ENCODE results near the gene SELP.
"Not testable (repeated sequence)": the region's sequence is repeated elsewhere in the genome, so short reads cannot be mapped to it uniquely, and the experiment has no call there.

Gene SELP

GRCh38 chr1:169630006-169630405 lies at the start of gene SELP:
SELP (minus strand) TSS chr1:169630124; CDS start chr1:169630074, 50 bp downstream.
- H3K9ac ChIP-seq (ENCODE audit: low read depth, low read length): no peak within 1 kb of the TSS
- H3K4me3 ChIP-seq (ENCODE audit: low read depth, low read length): no peak within 1 kb of the TSS
- no peaks in the 10 kb centered on the region for H3K27me3 ChIP-seq (ENCODE audit: control insufficient read depth, insufficient read depth, low read length)
- H3K4me1 ChIP-seq (ENCODE audit: control insufficient read depth, insufficient read depth, low read length): no peaks in the 10 kb centered on the region
- no peak within 1 kb of the TSS for H3K27ac ChIP-seq (ENCODE audit: low read depth, low read length)
- H3K36me3 ChIP-seq (ENCODE audit: control insufficient read depth, insufficient read depth, low read length): no peaks in the 10 kb centered on the region
- peaks cover 2% of the 10 kb centered on the region; the same call in 1 of the 2 replicates for H3K9me3 ChIP-seq (ENCODE audit: control insufficient read depth, insufficient read depth, low read length)

GRCh38 chr1:169679692-169680091 lies 49.8 kb upstream of the SELP start:
- H3K4me3 ChIP-seq (ENCODE audit: low read depth, low read length): no peak overlapping the region
- H3K27ac ChIP-seq (ENCODE audit: low read depth, low read length): no peak overlapping the region
- 0 out of 2 replicates have a peak, but pooled peaks cover 4% of the 10 kb centered on the region for H3K9me3 ChIP-seq (ENCODE audit: control insufficient read depth, insufficient read depth, low read length)
- H3K27me3 ChIP-seq (ENCODE audit: control insufficient read depth, insufficient read depth, low read length): peaks cover 63% of the 10 kb centered on the region
- peaks cover 8% of the 10 kb centered on the region; the same call in 1 of the 2 replicates for H3K4me1 ChIP-seq (ENCODE audit: control insufficient read depth, insufficient read depth, low read length)
- H3K9ac ChIP-seq (ENCODE audit: low read depth, low read length): no peak overlapping the region
- H3K36me3 ChIP-seq (ENCODE audit: control insufficient read depth, insufficient read depth, low read length): no peaks in the 10 kb centered on the region

- Histone ChIP-seq H3K4me1 (ENCODE audit: control insufficient read depth, insufficient read depth, low read length) (peaks cover 8% of the 10 kb centered on the region; the same call in 1 of the 2 replicates), H3K27me3 (ENCODE audit: control insufficient read depth, insufficient read depth, low read length) (peaks cover 27% of the 10 kb centered on the region), H3K9ac (ENCODE audit: low read depth, low read length) (no peak overlapping the region), H3K4me3 (ENCODE audit: low read depth, low read length) (no peak overlapping the region), H3K36me3 (ENCODE audit: control insufficient read depth, insufficient read depth, low read length) (no peaks in the 10 kb centered on the region), H3K27ac (ENCODE audit: low read depth, low read length) (no peak overlapping the region), H3K9me3 (ENCODE audit: control insufficient read depth, insufficient read depth, low read length) (no peaks in the 10 kb centered on the region)
These were observed 46.1 kb upstream of the SELP start for GRCh38 chr1:169676001-169676400.

GRCh38 chr1:169670836-169671235 lies 40.9 kb upstream of the SELP start:
- no peak overlapping the region for H3K27ac ChIP-seq (ENCODE audit: low read depth, low read length)

GRCh38 chr1:169670244-169670643 lies 40.3 kb upstream of the SELP start:
- not testable (repeated sequence) for H3K36me3 ChIP-seq (ENCODE audit: control insufficient read depth, insufficient read depth, low read length); H3K4me1 ChIP-seq (ENCODE audit: control insufficient read depth, insufficient read depth, low read length); H3K27ac ChIP-seq (ENCODE audit: low read depth, low read length); H3K4me3 ChIP-seq (ENCODE audit: low read depth, low read length); H3K9me3 ChIP-seq (ENCODE audit: control insufficient read depth, insufficient read depth, low read length); H3K9ac ChIP-seq (ENCODE audit: low read depth, low read length); H3K27me3 ChIP-seq (ENCODE audit: control insufficient read depth, insufficient read depth, low read length)

More at GRCh38 chr1:169670836-169671235, 40.9 kb upstream of the SELP start:
- H3K36me3 ChIP-seq (ENCODE audit: control insufficient read depth, insufficient read depth, low read length): no peaks in the 10 kb centered on the region
- no peak overlapping the region for H3K4me3 ChIP-seq (ENCODE audit: low read depth, low read length)
- H3K27me3 ChIP-seq (ENCODE audit: control insufficient read depth, insufficient read depth, low read length): no peaks in the 10 kb centered on the region
- H3K9me3 ChIP-seq (ENCODE audit: control insufficient read depth, insufficient read depth, low read length): no peaks in the 10 kb centered on the region
- no peak overlapping the region for H3K9ac ChIP-seq (ENCODE audit: low read depth, low read length)
- peaks cover 3% of the 10 kb centered on the region; the same call in 1 of the 2 replicates for H3K4me1 ChIP-seq (ENCODE audit: control insufficient read depth, insufficient read depth, low read length)

GRCh38 chr1:169667699-169668596 lies 38.0 kb upstream of the SELP start:
- not testable (repeated sequence) for H3K27ac ChIP-seq (ENCODE audit: low read depth, low read length); H3K9ac ChIP-seq (ENCODE audit: low read depth, low read length); H3K9me3 ChIP-seq (ENCODE audit: control insufficient read depth, insufficient read depth, low read length); H3K4me3 ChIP-seq (ENCODE audit: low read depth, low read length); H3K4me1 ChIP-seq (ENCODE audit: control insufficient read depth, insufficient read depth, low read length); H3K36me3 ChIP-seq (ENCODE audit: control insufficient read depth, insufficient read depth, low read length); H3K27me3 ChIP-seq (ENCODE audit: control insufficient read depth, insufficient read depth, low read length)

GRCh38 chr1:169667227-169667639 lies 37.3 kb upstream of the SELP start:
- not testable (repeated sequence) for H3K36me3 ChIP-seq (ENCODE audit: control insufficient read depth, insufficient read depth, low read length); H3K4me1 ChIP-seq (ENCODE audit: control insufficient read depth, insufficient read depth, low read length); H3K9me3 ChIP-seq (ENCODE audit: control insufficient read depth, insufficient read depth, low read length); H3K9ac ChIP-seq (ENCODE audit: low read depth, low read length); H3K27me3 ChIP-seq (ENCODE audit: control insufficient read depth, insufficient read depth, low read length); H3K27ac ChIP-seq (ENCODE audit: low read depth, low read length); H3K4me3 ChIP-seq (ENCODE audit: low read depth, low read length)

GRCh38 chr1:169662680-169663079 lies 32.8 kb upstream of the SELP start:
- not testable (repeated sequence) for H3K4me1 ChIP-seq (ENCODE audit: control insufficient read depth, insufficient read depth, low read length); H3K27ac ChIP-seq (ENCODE audit: low read depth, low read length); H3K9ac ChIP-seq (ENCODE audit: low read depth, low read length); H3K27me3 ChIP-seq (ENCODE audit: control insufficient read depth, insufficient read depth, low read length); H3K36me3 ChIP-seq (ENCODE audit: control insufficient read depth, insufficient read depth, low read length); H3K4me3 ChIP-seq (ENCODE audit: low read depth, low read length); H3K9me3 ChIP-seq (ENCODE audit: control insufficient read depth, insufficient read depth, low read length)

- not testable (repeated sequence) for H3K36me3 ChIP-seq (ENCODE audit: control insufficient read depth, insufficient read depth, low read length); H3K27ac ChIP-seq (ENCODE audit: low read depth, low read length); H3K9ac ChIP-seq (ENCODE audit: low read depth, low read length); H3K27me3 ChIP-seq (ENCODE audit: control insufficient read depth, insufficient read depth, low read length); H3K9me3 ChIP-seq (ENCODE audit: control insufficient read depth, insufficient read depth, low read length); H3K4me1 ChIP-seq (ENCODE audit: control insufficient read depth, insufficient read depth, low read length); H3K4me3 ChIP-seq (ENCODE audit: low read depth, low read length)
These were observed 31.1 kb upstream of the SELP start for GRCh38 chr1:169661066-169661465.

- not testable (repeated sequence) for H3K4me3 ChIP-seq (ENCODE audit: low read depth, low read length); H3K4me1 ChIP-seq (ENCODE audit: control insufficient read depth, insufficient read depth, low read length); H3K9ac ChIP-seq (ENCODE audit: low read depth, low read length); H3K27ac ChIP-seq (ENCODE audit: low read depth, low read length); H3K27me3 ChIP-seq (ENCODE audit: control insufficient read depth, insufficient read depth, low read length); H3K36me3 ChIP-seq (ENCODE audit: control insufficient read depth, insufficient read depth, low read length); H3K9me3 ChIP-seq (ENCODE audit: control insufficient read depth, insufficient read depth, low read length)
These were observed 28.9 kb upstream of the SELP start for GRCh38 chr1:169658777-169659176.

GRCh38 chr1:169653873-169654272 lies 23.9 kb upstream of the SELP start:
- no peaks in the 10 kb centered on the region for H3K36me3 ChIP-seq (ENCODE audit: control insufficient read depth, insufficient read depth, low read length)
- H3K4me1 ChIP-seq (ENCODE audit: control insufficient read depth, insufficient read depth, low read length): no peaks in the 10 kb centered on the region
- H3K27me3 ChIP-seq (ENCODE audit: control insufficient read depth, insufficient read depth, low read length): no peaks in the 10 kb centered on the region
- H3K9ac ChIP-seq (ENCODE audit: low read depth, low read length): no peak overlapping the region
- no peak overlapping the region for H3K27ac ChIP-seq (ENCODE audit: low read depth, low read length)
- H3K9me3 ChIP-seq (ENCODE audit: control insufficient read depth, insufficient read depth, low read length): no peaks in the 10 kb centered on the region
- H3K4me3 ChIP-seq (ENCODE audit: low read depth, low read length): no peak overlapping the region

All from HUES48 (cell line).